Epithelial cell of proximal tubule (primary cell): ENCODE measurements around the gene ITPRID2. TPM values are rescaled to one million over a fixed set of nuclear protein-coding genes. Genes with fewer than 3 reads are reported as not detected.

Experiments used
- DNase-seq: peaks from one replicate; pipeline ENCODE4 v3.0.0-alpha.2; 2011; ENCODE audit warnings: low read depth
- H3K4me3 ChIP-seq: 2 replicates; pipeline ENCODE4 v1.5.1; 2011; ENCODE audit warnings: low read depth, mild to moderate bottlenecking, low read length
- CTCF ChIP-seq: conservative IDR thresholded peaks from 2 replicates; pipeline ENCODE4 v1.5.1; 2012; ENCODE audit warnings: low read depth, mild to moderate bottlenecking, low read length
- total RNA-seq: library from RNA; depleted of rRNA; stranded (reverse); fragments of >200 nt; gene quantifications from 2 replicates; pipeline ENCODE4 v1.2.3, GENCODE V29; 2015

The ITPRID2 gene
- total RNA-seq, 1 donor from 2014 or later, result 112 TPM

- H3K4me3 ChIP-seq, result no peak overlapping the region
- TF ChIP-seq CTCF, result no peak
- DNase-seq, result no peak
Observed at GRCh38 chr2:181879295-181879694, 12.2 kb upstream of the ITPRID2 start.

- DNase-seq, result no peak
- TF ChIP-seq CTCF, result no peak
- H3K4me3 ChIP-seq, result no peak overlapping the region
Observed at GRCh38 chr2:181882246-181883020, 9.1 kb upstream of the ITPRID2 start.

DNA sequence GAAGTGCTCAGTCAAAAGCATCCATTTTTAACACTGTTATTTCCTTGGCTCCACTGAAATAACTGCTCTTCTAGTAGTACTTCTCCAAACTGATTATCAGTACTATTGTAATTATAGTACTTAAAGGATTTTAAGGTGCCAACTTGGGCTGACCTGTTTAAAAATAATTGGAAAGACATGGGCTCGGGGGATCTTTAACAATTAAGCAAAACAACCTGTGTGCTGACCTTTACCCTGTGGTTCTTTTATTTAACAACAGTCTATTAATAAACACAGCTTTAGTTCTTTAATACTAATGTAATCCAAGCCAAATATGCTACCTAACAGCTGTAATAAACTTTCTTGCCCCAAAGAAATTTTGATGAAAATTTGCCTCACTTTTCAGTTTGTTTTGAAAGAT, 6.9 kb upstream of the ITPRID2 start:
- no peak overlapping the region for H3K4me3 ChIP-seq
- no peak for DNase-seq
- TF ChIP-seq CTCF, result no peak

DNA sequence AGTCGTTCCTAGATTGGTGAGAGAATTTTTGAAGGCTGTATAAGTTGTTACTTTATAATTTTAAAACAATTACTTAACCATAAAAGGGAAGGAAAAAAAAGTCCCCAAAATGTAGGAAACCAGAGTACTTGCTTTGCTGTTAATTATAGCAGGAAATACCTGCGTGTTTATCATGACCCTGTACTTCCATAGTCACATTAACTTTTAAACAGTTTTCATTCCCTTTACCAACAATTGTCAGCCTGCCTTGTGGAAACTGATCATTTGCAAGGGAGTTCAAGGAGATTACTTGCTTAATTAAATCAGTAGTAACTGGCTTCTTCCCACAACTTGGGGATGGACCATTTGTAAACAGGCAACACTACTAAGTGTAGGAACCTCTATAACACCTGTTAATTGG, 6.4 kb upstream of the ITPRID2 start:
- H3K4me3 ChIP-seq, result no peak overlapping the region
- TF ChIP-seq CTCF, result no peak
- no peak for DNase-seq

DNA sequence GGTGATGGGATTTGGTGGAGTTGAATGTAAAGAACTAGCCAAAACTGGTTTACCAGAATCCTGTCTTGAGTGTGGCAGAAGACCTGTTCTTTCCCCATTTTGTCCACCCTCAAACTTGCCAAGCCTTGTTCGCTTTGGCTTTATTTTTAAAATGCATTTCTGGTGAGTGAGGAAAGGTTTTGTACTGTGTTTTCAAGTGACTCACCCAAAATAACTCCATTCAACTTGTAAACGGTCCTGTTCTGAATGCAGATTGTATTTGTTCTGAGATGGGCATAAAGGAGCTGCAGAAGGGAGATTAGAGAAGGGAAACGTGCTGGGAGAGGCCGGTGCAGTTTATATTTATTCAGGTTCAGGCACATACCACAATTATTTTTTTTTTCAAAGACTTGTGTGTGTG, 5.3 kb upstream of the ITPRID2 start:
- no peak overlapping the region for H3K4me3 ChIP-seq
- no peak for DNase-seq
- TF ChIP-seq CTCF, result no peak

- no peak for DNase-seq
- TF ChIP-seq CTCF, result no peak
Observed at GRCh38 chr2:181887045-181887444, 4.5 kb upstream of the ITPRID2 start.

GRCh38 chr2:181889776-181890175, 1.8 kb upstream of the ITPRID2 start:
- DNase-seq, result no peak
- no peak for TF ChIP-seq CTCF
- no peak overlapping the region for H3K4me3 ChIP-seq

More at GRCh38 chr2:181887045-181887444, 4.5 kb upstream of the ITPRID2 start:
- no peak overlapping the region for H3K4me3 ChIP-seq
